GM12878 (cell line): ENCODE data around the gene TRIM42. TPM values are rescaled to one million over a fixed set of nuclear protein-coding genes. Genes with fewer than 3 reads are reported as not detected.

ENCODE experiments used
- ATAC-seq: fragments of 200-7000 bp; cut with Tn5 transposase; 3 replicates; pipeline ENCODE4 v1.9.1; 2020; ENCODE audit warnings: mild to moderate bottlenecking, moderate library complexity
- BruUV-seq: library from RNA; stranded (reverse); fragments of 400-500 nt; replicated peaks from 2 replicates; lab custom pipeline; 2021; lab: Mats Ljungman, UMichigan
- CTCF ChIA-PET: fragments of 300-600 bp; sonication (Branson Sonifier 250); formaldehyde crosslinking; extraction: SDS; loops from one replicate; lab custom pipeline; 2021; ENCODE audit warnings: inconsistent platforms; lab: Yijun Ruan, JAX
- POLR2A ChIA-PET: fragments of 350-600 bp; formaldehyde crosslinking; extraction: SDS; loops from one replicate; lab custom pipeline; 2021; ENCODE audit warnings: inconsistent platforms; lab: Charles Lee
- RAD21 ChIA-PET: fragments of 300-600 bp; sonication (Branson Sonifier 250); formaldehyde crosslinking; loops from one replicate; lab custom pipeline; 2023; ENCODE audit warnings: antibody characterized with exemption; ENCODE audit not compliant: unreplicated experiment; lab: Charles Lee
- SMC1A ChIA-PET: fragments of 300-600 bp; sonication (Branson Sonifier 250); formaldehyde crosslinking; loops from one replicate; lab custom pipeline; 2023; ENCODE audit not compliant: unreplicated experiment, uncharacterized antibody; lab: Charles Lee
- DNase-seq: peaks from one replicate; pipeline ENCODE4 v3.0.0-alpha.2; 2011; ENCODE audit warnings: low read depth, low spot score
- FAIRE-seq: peaks from 3 replicates; lab custom pipeline; 2011; peaks lifted over from hg19 to GRCh38; lab: Jason Lieb, UNC
- H2AFZ ChIP-seq: 2 replicates; pipeline ENCODE4 v1.6.0; 2011; ENCODE audit warnings: low read depth, low read length, control low read depth; ENCODE audit not compliant: control insufficient read depth
- H3K27ac ChIP-seq: 2 replicates; pipeline ENCODE4 v1.5.1; 2011; ENCODE audit warnings: control low read depth; ENCODE audit not compliant: control insufficient read depth, insufficient read depth
- H3K27me3 ChIP-seq, 2 experiments: replicated peaks in 1 of 2; 2 replicates each; pipeline versions ENCODE4 v1.6.0 to v1.6.1; 2011; ENCODE audit warnings: low read length in 1 of 2; ENCODE audit not compliant: control insufficient read depth in 2 of 2, insufficient read depth in 2 of 2
- H3K36me3 ChIP-seq, 2 experiments: 2 replicates each; pipeline ENCODE4 v1.5.1; 2011; ENCODE audit warnings: low read length in 1 of 2; ENCODE audit not compliant: control insufficient read depth in 2 of 2, insufficient read depth in 2 of 2
- H3K4me1 ChIP-seq: 2 replicates; pipeline ENCODE4 v1.6.1; 2011; ENCODE audit warnings: mild to moderate bottlenecking, low read length, moderate library complexity, mixed read lengths; ENCODE audit not compliant: control insufficient read depth, insufficient read depth
- H3K4me2 ChIP-seq: 2 replicates; pipeline ENCODE4 v1.6.0; 2011; ENCODE audit warnings: control low read depth; ENCODE audit not compliant: control insufficient read depth, insufficient read depth
- H3K4me3 ChIP-seq: fragments of 200-600 bp; sonication (generic); 2 replicates; pipeline ENCODE4 v1.5.1; 2016
- H3K79me2 ChIP-seq: 2 replicates; pipeline ENCODE4 v1.6.0; 2011; ENCODE audit warnings: low read length; ENCODE audit not compliant: control insufficient read depth, insufficient read depth
- H3K9ac ChIP-seq: 2 replicates; pipeline ENCODE4 v1.8.0; 2011; ENCODE audit warnings: low read length, control low read depth, mixed read lengths; ENCODE audit not compliant: control insufficient read depth, insufficient read depth
- H3K9me3 ChIP-seq: replicated peaks from 3 replicates; pipeline ENCODE4 v1.5.1; 2011; ENCODE audit warnings: mild to moderate bottlenecking, low read length; ENCODE audit not compliant: control insufficient read depth, insufficient read depth
- H4K20me1 ChIP-seq: 2 replicates; pipeline ENCODE4 v1.6.0; 2011; ENCODE audit not compliant: control insufficient read depth, insufficient read depth
- ASH2L ChIP-seq: fragments of 300-600, 200-600 bp; sonication (generic); IDR thresholded peaks from 2 replicates; pipeline ENCODE4 v1.6.1; 2017; ENCODE audit warnings: low read depth, mild to moderate bottlenecking, borderline replicate concordance
- DPF2 ChIP-seq: fragments of 450-650 bp; IDR thresholded peaks from 2 replicates; pipeline ENCODE4 v1.6.1; 2017; ENCODE audit warnings: mild to moderate bottlenecking
- EP300 ChIP-seq, 2 experiments: fragments of 150-350 bp in 1 of 2; IDR thresholded peaks; 2 replicates each; pipeline ENCODE4 v1.6.1; 2011 to 2012; ENCODE audit warnings: low read depth in 2 of 2, low read length in 2 of 2, borderline replicate concordance in 1 of 2, improper control_type of control experiment in 1 of 2, inconsistent platforms in 1 of 2; ENCODE audit not compliant: control insufficient read depth in 1 of 2
- FOXK2 ChIP-seq: fragments of 450-650 bp; IDR thresholded peaks from 2 replicates; pipeline ENCODE4 v1.6.1; 2017; ENCODE audit warnings: mild to moderate bottlenecking, moderate library complexity
- IKZF1 ChIP-seq: fragments of 450-650 bp; conservative IDR thresholded peaks from 2 replicates; pipeline ENCODE4 v1.6.1; 2017; ENCODE audit warnings: antibody characterized with exemption, mild to moderate bottlenecking
- IRF4 ChIP-seq: IDR thresholded peaks from 2 replicates; pipeline ENCODE4 v1.6.1; 2011; ENCODE audit warnings: low read depth, low read length
- PAX5 ChIP-seq: IDR thresholded peaks from 2 replicates; pipeline ENCODE4 v1.6.1; 2011; ENCODE audit warnings: low read depth, low read length, borderline replicate concordance
- PBX3 ChIP-seq: IDR thresholded peaks from 2 replicates; pipeline ENCODE4 v1.6.1; 2011; ENCODE audit warnings: mild to moderate bottlenecking, low read depth, low read length, moderate library complexity; ENCODE audit not compliant: insufficient replicate concordance
- SMAD5 ChIP-seq: IDR thresholded peaks from 2 replicates; pipeline ENCODE4 v1.6.1; 2016; ENCODE audit warnings: antibody characterized with exemption, low read depth
- SMARCA5 ChIP-seq: fragments of 450-650 bp; IDR thresholded peaks from 2 replicates; pipeline ENCODE4 v1.6.1; 2017; ENCODE audit warnings: mild to moderate bottlenecking
- TCF12 ChIP-seq: IDR thresholded peaks from 2 replicates; pipeline ENCODE4 v1.6.1; 2011; ENCODE audit warnings: low read depth, mild to moderate bottlenecking, low read length
- ZNF622 ChIP-seq: fragments of 450-650 bp; IDR thresholded peaks from 2 replicates; pipeline ENCODE4 v1.6.1; 2017; ENCODE audit warnings: mild to moderate bottlenecking, inconsistent platforms
- WGBS: methylation state at CpG from one replicate; pipeline ENCODE4 v1.1.6; 2016; ENCODE audit warnings: low lambda C conversion rate; ENCODE audit not compliant: insufficient replicate concordance, insufficient coverage; ENCODE audit errors: missing lambda C conversion rate; 5-methylcytosine and 5-hydroxymethylcytosine counted together
- in situ Hi-C: fragments of 300-500 bp; cut with MboI; formaldehyde crosslinking; loops from 9 replicates; pipeline ENCODE4 v1.14.3; 2018; ENCODE audit warnings: mixed read lengths
- intact Hi-C: fragments of 100-400 bp; cut with micrococcal nuclease; formaldehyde crosslinking; loops from one replicate; pipeline ENCODE4 v1.14.2; 2022; ENCODE audit not compliant: unreplicated experiment
- polyA plus RNA-seq, 11 experiments: library from polyadenylated mRNA; depleted of rRNA in 4 of 11; unstranded in 6 of 11; stranded (reverse) in 5 of 11; fragments of >200 nt; fragmentation: Nextera tagmentation in 4 of 11; fragmentation: Illumina TruSeq in 1 of 11; extraction: Ambion mirVana in 4 of 11; extraction: Trizol in 1 of 11; gene quantifications; 1 replicate in 1 of 11; 2 replicates in 10 of 11; pipeline versions ENCODE4 v1.2.1 to v1.2.3, GENCODE V29; 2011 to 2016; ENCODE audit warnings: inconsistent platforms in 2 of 11, missing spikeins in 2 of 11, low read depth in 1 of 11
- total RNA-seq, 4 experiments: library from RNA; depleted of rRNA in 3 of 4; stranded (reverse); fragments of >200 nt in 3 of 4; fragmentation: Illumina TruSeq in 1 of 4; extraction: Trizol in 1 of 4; gene quantifications; 2 replicates each; pipeline versions ENCODE4 v1.2.1 to v1.2.3, GENCODE V29; 2013 to 2021

Gene TRIM42
- total and polyA plus RNA-seq, 10 of the 15 experiments (the other 5 are each of a cell fraction or from before 2014, with no cell fraction given): 0.03 TPM; not detected in 9

- POLR2A ChIA-PET: no interaction called here
- intact Hi-C loops (no loop called here), in situ Hi-C loops (no loop called here)
- no peak for FAIRE-seq
- no peak for DNase-seq
- Histone ChIP-seq H3K79me2 (no peaks in the 10 kb centered on the region), H2AFZ (no peak overlapping the region), H3K4me1 (peaks cover 11% of the 10 kb centered on the region; the same call in 1 of the 2 replicates), H3K4me2 (no peak overlapping the region), H3K36me3 (no peaks in the 10 kb centered on the region), H4K20me1 (no peaks in the 10 kb centered on the region), H3K27ac (no peak overlapping the region), H3K9ac (no peak overlapping the region), H3K9me3 (no peaks in the 10 kb centered on the region; the same call in 2 of the 3 replicates)
- ATAC-seq: no peak
- RAD21 ChIA-PET: no interaction called here
- CTCF ChIA-PET: interaction anchor here (1.0 to 1.4 kb wide), 2 partner anchors 11 to 48 kb away, joined by 3 read pairs; no protein-coding TSS in a partner anchor
- BruUV-seq: no TSS peak
- WGBS: 10% methylated on average over 3 of the region's 3 CpGs
- TF ChIP-seq IRF4: no peak
- TF ChIP-seq, all 136 proteins: peak for 0
- H3K4me3 ChIP-seq: no peak overlapping the region
- SMC1A ChIA-PET: interaction anchor here (0.9 to 1.2 kb wide), 2 partner anchors 10 to 12 kb away, joined by 3 to 4 read pairs; no protein-coding TSS in a partner anchor
- no peaks in the 10 kb centered on the region for H3K27me3 ChIP-seq
Measured at GRCh38 chr3:140723576-140723975, 45.7 kb downstream of the TRIM42 start.

- intact Hi-C loops (no loop called here), in situ Hi-C loops (loop anchor here (25.0 kb wide), 1 partner anchor 588 kb away; no protein-coding TSS in a partner anchor)
- no peaks in the 10 kb centered on the region; the same call in 2 of the 3 replicates for H3K9me3 ChIP-seq
- WGBS: 0% methylated on average over 4 of the region's 4 CpGs
- no peaks in the 10 kb centered on the region for H4K20me1 ChIP-seq
- ChIA-PET RAD21 (interaction anchor here (0.6 to 2.5 kb wide), 10 partner anchors 9 to 556 kb away, joined by 3 to 16 read pairs (median 5); no protein-coding TSS in a partner anchor), SMC1A (interaction anchor here (0.5 to 3.2 kb wide), 17 partner anchors 7 to 1014 kb away, joined by 3 to 22 read pairs (median 4); no protein-coding TSS in a partner anchor), CTCF (interaction anchor here (1.3 to 3.9 kb wide), 4 partner anchors 11 to 139 kb away, joined by 3 to 17 read pairs (median 4); no protein-coding TSS in a partner anchor), POLR2A (interaction anchor here (0.8 to 1.6 kb wide), 4 partner anchors 8 to 125 kb away, joined by 3 to 6 read pairs (median 4); no protein-coding TSS in a partner anchor)
- FAIRE-seq (no peak), DNase-seq (no peak), ATAC-seq (peak; percentile 86)
- H3K4me3 ChIP-seq: no peak overlapping the region
- no peak overlapping the region for H3K9ac ChIP-seq
- peaks cover 11% of the 10 kb centered on the region; the same call in 1 of the 2 replicates for H3K4me1 ChIP-seq
- no peaks in the 10 kb centered on the region for H3K79me2 ChIP-seq
- no peaks in the 10 kb centered on the region for H3K27me3 ChIP-seq
- peak overlapping the region; percentile 22; the same call in 1 of the 2 replicates for H3K4me2 ChIP-seq
- peak overlapping the region; percentile 58 for H3K27ac ChIP-seq
- BruUV-seq: TSS peak; percentile 95
- no peaks in the 10 kb centered on the region for H3K36me3 ChIP-seq
- H2AFZ ChIP-seq: no peak overlapping the region; the same call in 1 of the 2 replicates
- TF ChIP-seq FOXK2: no peak
- peak in 1 of 2 experiments; percentile 21; a peak in 2 of 4 replicates for TF ChIP-seq EP300 (IDR thresholded peaks at IDR 0.05; ENCODE audit: borderline replicate concordance in 1 of 2, control insufficient read depth in 1 of 2, low read depth in 2 of 2, low read length in 2 of 2)
- TF ChIP-seq TCF12: peak; percentile 49; the same call in 1 of the 2 replicates
- peak; percentile 36; the same call in 1 of the 2 replicates for TF ChIP-seq IKZF1
- TF ChIP-seq ZNF622: no peak
- 0 out of 2 replicates have a peak, but pooled peaks have one; percentile 53 for TF ChIP-seq DPF2
- TF ChIP-seq PAX5: peak; percentile 50; the same call in 1 of the 2 replicates
- TF ChIP-seq PBX3: peak; percentile 65
- peak; percentile 85 for TF ChIP-seq SMARCA5
- no peak for TF ChIP-seq SMAD5
- no peak for TF ChIP-seq ASH2L
Measured at GRCh38 chr3:140724856-140725812, 47.3 kb downstream of the TRIM42 start.
